Measurements from ENCODE around the gene ALMS1.
"Not testable (repeated sequence)": the region's sequence is repeated elsewhere in the genome, so short reads cannot be mapped to it uniquely, and the experiment has no call there.

Gene ALMS1

DNA sequence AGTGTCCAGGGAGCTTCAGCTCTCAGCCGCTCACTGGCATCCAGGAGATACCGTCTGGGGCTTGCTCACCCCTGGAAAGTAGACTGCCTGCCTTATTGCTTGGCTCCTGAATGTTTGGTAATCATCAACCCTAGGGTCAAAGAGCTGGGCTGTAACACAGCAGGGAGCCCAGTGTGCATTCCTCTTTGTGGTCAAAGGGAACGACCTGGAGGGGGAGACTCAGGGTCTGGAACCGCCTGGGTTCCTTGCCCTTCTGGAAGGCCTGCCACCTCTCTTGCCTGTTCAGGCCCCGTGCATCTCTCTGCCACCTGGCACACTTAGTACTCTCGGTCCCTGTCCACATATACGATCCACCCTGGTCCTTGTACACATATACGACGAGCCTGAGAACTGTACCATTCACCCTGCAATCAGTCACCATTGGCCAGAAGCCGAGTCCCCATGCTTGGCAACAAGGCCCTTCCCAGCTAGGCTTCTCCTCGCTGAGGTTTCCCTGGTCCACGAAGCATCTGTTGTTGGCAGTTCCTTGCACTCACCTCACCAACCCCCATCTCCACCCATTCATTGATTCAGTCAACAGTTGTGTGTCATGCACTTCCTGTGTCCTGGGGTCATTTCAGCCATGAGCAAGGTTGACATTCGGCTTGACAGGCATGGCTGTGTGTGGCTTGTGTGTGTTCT, 256.8 kb downstream of the ALMS1 start, which contains the start of gene NAT8:
Gene NAT8, minus strand, starts transcription at position 85 of the 681 bp plus-strand sequence. CDS start 794 bp downstream, outside the sequence.
- Histone ChIP-seq H3K27ac (ENCODE audit: low read depth, low read length) (no peak within 1 kb of the TSS), H3K4me3 (ENCODE audit: low read length) (no peak within 1 kb of the TSS), H3K36me3 (ENCODE audit: control insufficient read depth, low read length) (no peaks in the 10 kb centered on the region), H3K79me2 (ENCODE audit: control insufficient read depth, low read length) (no peaks in the 10 kb centered on the region), H3K9me3 (ENCODE audit: control insufficient read depth, insufficient read depth, low read length) (peaks cover 3% of the 10 kb centered on the region; the same call in 1 of the 2 replicates), H3K4me2 (ENCODE audit: low read length) (no peak within 1 kb of the TSS), H3F3A (ENCODE audit: control insufficient read depth, insufficient read depth) (no peaks in the 10 kb centered on the region), H4K20me1 (ENCODE audit: control insufficient read depth, insufficient read depth, low read depth, low read length) (no peaks in the 10 kb centered on the region), H3K4me1 (ENCODE audit: control insufficient read depth, low read length) (no peaks in the 10 kb centered on the region), H3K9me2 (replicated peaks; ENCODE audit: control insufficient read depth, low read length) (no peaks in the 10 kb centered on the region), H3K27me3 (ENCODE audit: control insufficient read depth, low read length) (no peaks in the 10 kb centered on the region)
- no peak for TF ChIP-seq EZH2phosphoT487 (IDR thresholded peaks at IDR 0.05; ENCODE audit: borderline replicate concordance, low read length)
- TF ChIP-seq CTCF (IDR thresholded peaks at IDR 0.05; ENCODE audit: low read depth, low read length, poor library complexity, severe bottlenecking): no peak

DNA sequence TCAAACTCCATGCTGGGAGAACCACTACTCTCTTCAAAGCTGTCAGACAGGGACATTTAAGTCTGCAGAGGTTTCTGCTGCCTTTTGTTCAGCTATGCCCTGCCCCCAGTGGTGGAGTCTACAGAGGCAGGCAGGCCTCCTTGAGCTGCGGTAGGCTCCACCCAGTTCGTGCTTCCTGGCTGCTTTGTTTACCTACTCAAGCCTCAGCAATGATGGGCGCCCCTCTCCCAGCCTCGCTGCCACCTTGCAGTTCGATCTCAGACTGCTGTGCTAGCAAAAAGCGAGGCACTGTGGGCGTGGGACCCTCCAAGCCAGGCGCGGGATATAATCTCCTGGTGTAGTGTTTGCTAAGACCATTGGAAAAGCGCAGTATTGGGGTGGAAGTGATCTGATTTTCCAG, 262.1 kb downstream of the ALMS1 start:
- not testable (repeated sequence) for H3K4me1 ChIP-seq (ENCODE audit: control insufficient read depth, low read length); H3K9me2 ChIP-seq (replicated peaks; ENCODE audit: control insufficient read depth, low read length); H3K36me3 ChIP-seq (ENCODE audit: control insufficient read depth, low read length); H3K27ac ChIP-seq (ENCODE audit: low read depth, low read length); H3K9me3 ChIP-seq (ENCODE audit: control insufficient read depth, insufficient read depth, low read length); H3K4me3 ChIP-seq (ENCODE audit: low read length); H3K4me2 ChIP-seq (ENCODE audit: low read length); H3K27me3 ChIP-seq (ENCODE audit: control insufficient read depth, low read length); H3F3A ChIP-seq (ENCODE audit: control insufficient read depth, insufficient read depth); H3K79me2 ChIP-seq (ENCODE audit: control insufficient read depth, low read length); H4K20me1 ChIP-seq (ENCODE audit: control insufficient read depth, insufficient read depth, low read depth, low read length)

- peaks cover 8% of the 10 kb centered on the region for H3K27me3 ChIP-seq (ENCODE audit: control insufficient read depth, low read length)
These were observed 266.1 kb downstream of the ALMS1 start for GRCh38 chr2:73651591-73652230.

More at GRCh38 chr2:73651591-73652230, 266.1 kb downstream of the ALMS1 start:
- no peaks in the 10 kb centered on the region for H3K79me2 ChIP-seq (ENCODE audit: control insufficient read depth, low read length)
- no peaks in the 10 kb centered on the region for H3K36me3 ChIP-seq (ENCODE audit: control insufficient read depth, low read length)
- H3K9me2 ChIP-seq (replicated peaks; ENCODE audit: control insufficient read depth, low read length): no peaks in the 10 kb centered on the region
- H3K4me2 ChIP-seq (ENCODE audit: low read length): no peak overlapping the region
- no peaks in the 10 kb centered on the region for H3K4me1 ChIP-seq (ENCODE audit: control insufficient read depth, low read length)
- H4K20me1 ChIP-seq (ENCODE audit: control insufficient read depth, insufficient read depth, low read depth, low read length): no peaks in the 10 kb centered on the region
- no peaks in the 10 kb centered on the region for H3F3A ChIP-seq (ENCODE audit: control insufficient read depth, insufficient read depth)
- H3K9me3 ChIP-seq (ENCODE audit: control insufficient read depth, insufficient read depth, low read length): no peaks in the 10 kb centered on the region
- H3K27ac ChIP-seq (ENCODE audit: low read depth, low read length): no peak overlapping the region
- TF ChIP-seq CTCF (IDR thresholded peaks at IDR 0.05; ENCODE audit: low read depth, low read length, poor library complexity, severe bottlenecking) (no peak), EZH2phosphoT487 (IDR thresholded peaks at IDR 0.05; ENCODE audit: borderline replicate concordance, low read length) (no peak)
- H3K4me3 ChIP-seq (ENCODE audit: low read length): no peak overlapping the region

Data from DOHH2 (cell line).